GM19351 (cell line): Measurements from ENCODE around the gene ERGIC1.
"Not testable (repeated sequence)": the region's sequence is repeated elsewhere in the genome, so short reads cannot be mapped to it uniquely, and the experiment has no call there.

Experiments used
- ATAC-seq: cut with Tn5 transposase; IDR thresholded peaks from one replicate; pipeline ENCODE4 v1.9.1; 2021; ENCODE audit warnings: mild to moderate bottlenecking, moderate library complexity; ENCODE audit not compliant: unreplicated experiment

ERGIC1 gene

GRCh38 chr5:172862165-172862801 is 28.2 kb downstream of the ERGIC1 start:
- no peak for ATAC-seq

DNA sequence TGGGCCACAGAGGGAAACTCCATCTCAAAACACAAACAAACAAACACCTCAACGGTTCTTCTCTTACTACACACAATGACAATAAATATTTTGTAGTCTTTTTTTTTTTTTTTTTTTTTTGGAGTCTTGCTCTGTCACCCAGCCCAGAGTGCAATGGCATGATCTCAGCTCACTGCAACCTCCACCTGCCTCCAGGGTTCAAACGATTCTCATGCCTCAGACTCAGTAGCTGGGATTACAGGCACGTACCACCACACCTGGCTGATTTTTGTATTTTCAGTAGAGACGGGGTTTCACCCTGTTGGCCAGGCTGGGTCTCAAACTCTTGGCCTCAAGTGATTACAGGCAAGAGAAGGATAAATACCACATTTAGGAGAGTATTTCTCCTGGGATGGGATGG is 30.1 kb downstream of the ERGIC1 start:
- ATAC-seq = not testable (repeated sequence)

GRCh38 chr5:172864747-172865146 is 30.7 kb downstream of the ERGIC1 start:
- no peak for ATAC-seq

DNA sequence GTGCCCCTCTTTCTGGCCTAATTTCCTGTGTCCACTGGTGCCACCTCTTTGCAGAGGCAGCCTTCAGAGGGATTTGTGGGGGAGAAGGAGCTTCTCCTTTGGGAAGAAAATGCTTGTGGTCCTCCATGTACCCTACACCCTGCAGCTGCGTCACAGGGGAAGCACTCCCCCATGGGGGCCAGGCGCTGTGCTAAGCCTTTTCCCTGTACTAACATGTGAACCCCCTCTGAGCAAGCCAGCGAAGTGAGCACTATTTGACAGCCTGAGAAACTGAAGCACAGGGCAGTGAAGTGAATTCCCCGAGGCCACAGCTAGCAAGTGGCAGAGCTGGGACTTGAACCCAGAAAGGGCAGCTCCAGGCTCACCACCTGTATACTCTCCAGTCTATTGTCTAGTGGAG is 32.3 kb downstream of the ERGIC1 start:
- no peak for ATAC-seq

DNA sequence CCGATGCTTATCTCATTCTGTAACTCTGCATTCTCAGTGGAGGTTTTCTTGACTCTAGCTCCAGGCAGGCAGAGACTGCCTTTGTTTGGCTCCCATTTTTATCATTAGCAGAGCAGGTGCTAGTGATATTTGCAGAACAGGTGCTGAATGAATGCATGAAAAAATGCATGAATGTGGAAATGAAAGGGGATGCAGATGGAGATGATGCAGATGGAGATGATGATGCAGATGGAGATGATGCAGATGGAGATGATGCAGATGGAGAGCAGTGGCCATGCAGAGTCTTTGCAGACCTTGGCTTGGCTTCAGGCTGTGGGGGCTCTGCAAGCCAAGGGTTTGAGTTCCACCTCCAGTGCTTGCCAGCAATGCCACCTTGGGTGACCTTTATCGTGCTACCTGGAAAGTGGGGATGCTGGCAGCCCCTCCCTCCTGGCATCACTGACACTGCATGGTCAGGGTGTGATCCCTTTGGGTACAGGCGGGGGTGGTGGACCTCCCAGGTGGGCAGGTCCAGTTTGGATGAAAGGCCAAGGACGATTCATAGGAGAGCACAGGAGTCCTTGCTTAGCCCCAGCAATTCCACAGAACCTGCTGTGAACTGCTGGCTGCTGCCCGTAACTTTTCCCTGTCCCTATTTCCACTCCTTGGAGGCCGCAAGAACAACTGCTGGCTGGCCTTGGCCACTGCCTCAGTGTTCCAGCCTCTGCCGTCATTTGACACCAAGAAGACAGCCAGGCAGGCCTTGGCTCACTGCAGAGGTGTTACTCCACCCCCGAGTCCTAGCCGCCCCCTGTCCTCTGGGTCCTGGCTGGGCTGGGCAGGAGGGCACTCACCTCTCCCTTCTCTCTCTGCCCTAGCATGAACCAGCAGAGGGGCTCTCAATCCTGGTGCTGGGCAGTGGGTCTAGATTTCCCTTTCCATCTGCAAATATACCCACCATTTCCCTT is 33.0 kb downstream of the ERGIC1 start:
- no peak for ATAC-seq

DNA sequence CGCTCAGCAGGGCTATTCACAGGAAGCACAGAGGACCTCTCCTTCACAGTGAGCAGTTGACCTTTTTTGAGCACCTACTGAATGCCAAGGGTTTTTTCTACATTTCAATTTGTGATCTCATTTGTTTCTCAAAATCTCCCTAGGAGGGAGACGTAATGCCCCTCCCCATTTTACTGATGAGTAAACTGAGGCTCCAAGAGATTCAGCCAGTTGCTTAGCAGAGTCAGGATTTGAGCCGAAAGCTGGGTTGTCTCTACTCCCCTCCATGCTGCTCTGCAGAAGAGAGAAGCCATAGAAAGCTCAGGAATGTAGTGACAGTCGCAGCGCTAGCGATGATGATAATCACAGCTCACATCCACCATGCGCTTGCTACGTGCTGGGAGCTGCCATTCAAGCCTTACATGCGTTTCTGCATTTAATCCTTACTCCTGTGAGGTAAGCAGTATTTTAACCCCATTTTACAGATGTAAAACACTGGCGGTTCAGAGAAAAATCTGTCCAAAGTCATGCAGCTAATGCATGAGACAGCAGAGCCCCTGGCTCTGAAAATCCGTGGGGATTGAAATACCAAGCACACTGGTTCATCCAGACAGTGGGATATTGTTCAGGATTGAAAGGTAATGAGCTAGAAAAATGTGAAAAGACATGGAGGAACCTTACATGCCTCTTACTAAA is 33.8 kb downstream of the ERGIC1 start:
- no peak for ATAC-seq

GRCh38 chr5:172868436-172868923 is 34.4 kb downstream of the ERGIC1 start:
- ATAC-seq = no peak

DNA sequence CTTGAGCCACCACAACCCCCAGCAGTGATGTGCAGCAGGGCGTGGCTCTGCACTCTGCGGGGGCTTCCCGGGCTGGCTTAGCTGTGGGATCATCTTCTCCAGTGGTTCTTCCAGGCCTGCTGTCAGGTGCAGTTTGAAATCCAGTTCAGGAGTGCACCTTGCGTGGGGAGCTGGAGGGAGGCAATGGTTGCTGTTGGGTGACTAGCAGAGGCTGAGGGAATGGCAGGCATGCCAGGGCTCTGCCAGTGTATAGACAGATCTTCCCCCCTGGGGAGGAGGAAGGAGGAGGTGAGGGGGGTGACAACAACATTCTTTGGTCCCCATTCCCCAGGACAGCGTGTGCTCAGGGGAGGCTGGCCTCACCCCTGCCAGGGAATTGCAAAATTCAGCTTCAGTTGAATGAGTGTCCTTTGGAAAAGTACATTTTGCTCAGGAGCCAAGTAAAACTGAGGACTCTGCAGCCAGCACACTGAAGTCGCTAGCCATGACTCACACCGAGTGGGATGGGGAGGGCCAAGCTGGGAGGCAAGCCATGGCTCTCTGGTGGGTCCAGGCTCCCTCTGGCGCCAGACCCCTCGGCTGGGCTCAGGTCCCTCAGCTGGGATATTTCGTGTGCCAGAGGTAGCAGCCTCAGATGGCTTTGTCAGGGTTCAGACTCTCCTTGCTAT is 35.0 kb downstream of the ERGIC1 start:
- ATAC-seq = no peak

DNA sequence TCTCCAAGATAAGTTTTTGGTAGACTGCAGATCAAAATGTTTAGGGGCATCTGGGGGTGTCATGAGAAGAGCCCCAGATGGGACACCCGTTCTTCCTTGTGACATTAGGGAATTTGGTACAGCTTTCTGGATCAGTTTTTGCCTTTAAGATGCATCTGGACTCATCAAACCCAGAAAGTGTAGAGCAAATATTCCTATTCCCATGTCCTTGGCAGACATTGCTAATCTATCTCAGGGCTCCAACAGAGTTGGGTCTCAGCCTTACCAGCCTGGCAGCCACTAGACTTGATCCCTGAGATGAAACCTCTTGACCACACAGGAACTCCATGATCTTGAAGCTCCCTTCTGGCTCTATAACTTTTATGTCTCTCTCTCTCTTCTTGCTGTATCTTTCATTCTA is 35.6 kb downstream of the ERGIC1 start:
- no peak for ATAC-seq

DNA sequence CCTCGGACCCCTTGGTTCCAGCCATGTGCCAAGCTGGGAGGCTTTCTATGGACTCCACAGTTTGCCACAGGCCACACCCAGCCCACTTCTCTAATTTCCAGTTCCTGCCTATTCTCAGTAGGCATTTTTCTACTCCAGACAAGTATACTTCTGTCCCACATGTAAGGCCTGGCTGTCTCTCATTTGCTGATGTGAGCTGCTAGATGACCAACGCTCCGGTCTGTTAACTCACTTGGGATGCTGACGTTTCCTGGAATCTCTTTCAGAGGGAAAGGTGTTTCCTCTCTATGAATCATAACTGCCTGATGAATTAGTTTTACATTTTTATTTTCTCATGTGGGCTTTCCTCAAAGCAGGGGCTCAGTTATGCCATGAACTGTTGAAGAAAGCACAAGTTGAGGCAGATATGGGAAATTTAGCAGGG is 36.3 kb downstream of the ERGIC1 start:
- ATAC-seq = no peak

GRCh38 chr5:172870715-172871461 is 36.8 kb downstream of the ERGIC1 start:
- ATAC-seq = no peak

GRCh38 chr5:172871536-172871935 is 37.5 kb downstream of the ERGIC1 start:
- ATAC-seq = no peak

DNA sequence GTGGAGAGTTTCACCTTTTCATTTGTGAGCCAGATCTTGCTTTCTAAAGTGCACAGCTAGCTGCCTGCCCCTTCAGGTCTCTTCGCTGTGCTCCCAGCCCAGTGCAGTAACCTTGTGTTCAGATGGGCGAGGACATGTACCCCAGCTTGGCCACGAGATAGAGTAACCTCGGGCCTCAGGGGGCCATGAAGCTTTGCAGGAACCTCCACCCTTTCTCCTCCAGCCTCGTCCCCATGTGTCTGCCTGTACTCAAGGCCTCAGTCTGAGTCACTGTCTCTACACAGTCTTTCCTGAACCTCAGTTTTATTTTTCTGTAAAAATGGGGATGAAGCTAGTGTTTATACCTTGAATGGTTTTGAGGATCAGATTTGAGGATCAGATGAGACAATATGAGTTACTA is 37.9 kb downstream of the ERGIC1 start:
- no peak for ATAC-seq

DNA sequence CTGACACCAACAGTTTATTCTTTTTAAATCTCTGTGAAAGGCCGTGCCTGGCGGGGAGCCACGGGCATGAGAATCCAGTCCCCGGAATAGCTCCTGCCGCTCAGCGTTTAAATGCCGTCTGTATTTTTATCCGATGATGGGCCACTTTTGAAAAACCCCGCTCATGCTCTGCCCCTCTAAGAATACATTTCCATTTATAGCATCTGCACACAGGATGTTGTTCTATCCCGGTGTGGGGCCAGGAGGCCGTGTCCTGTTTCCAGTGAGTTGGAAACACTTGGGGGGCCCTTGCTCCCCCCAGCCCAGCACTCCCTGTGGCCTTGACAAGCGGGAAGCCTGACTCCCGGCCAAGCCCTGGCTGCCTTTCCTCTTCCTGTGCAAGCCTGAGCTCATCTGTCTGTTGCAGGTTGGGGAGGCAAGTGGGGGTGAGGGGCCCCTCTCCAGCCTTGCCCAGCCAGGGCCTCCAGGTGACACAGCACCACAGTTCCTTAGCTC is 39.0 kb downstream of the ERGIC1 start:
- no peak for ATAC-seq

- no peak for ATAC-seq
Observed at GRCh38 chr5:172873513-172873912, 39.5 kb downstream of the ERGIC1 start.

DNA sequence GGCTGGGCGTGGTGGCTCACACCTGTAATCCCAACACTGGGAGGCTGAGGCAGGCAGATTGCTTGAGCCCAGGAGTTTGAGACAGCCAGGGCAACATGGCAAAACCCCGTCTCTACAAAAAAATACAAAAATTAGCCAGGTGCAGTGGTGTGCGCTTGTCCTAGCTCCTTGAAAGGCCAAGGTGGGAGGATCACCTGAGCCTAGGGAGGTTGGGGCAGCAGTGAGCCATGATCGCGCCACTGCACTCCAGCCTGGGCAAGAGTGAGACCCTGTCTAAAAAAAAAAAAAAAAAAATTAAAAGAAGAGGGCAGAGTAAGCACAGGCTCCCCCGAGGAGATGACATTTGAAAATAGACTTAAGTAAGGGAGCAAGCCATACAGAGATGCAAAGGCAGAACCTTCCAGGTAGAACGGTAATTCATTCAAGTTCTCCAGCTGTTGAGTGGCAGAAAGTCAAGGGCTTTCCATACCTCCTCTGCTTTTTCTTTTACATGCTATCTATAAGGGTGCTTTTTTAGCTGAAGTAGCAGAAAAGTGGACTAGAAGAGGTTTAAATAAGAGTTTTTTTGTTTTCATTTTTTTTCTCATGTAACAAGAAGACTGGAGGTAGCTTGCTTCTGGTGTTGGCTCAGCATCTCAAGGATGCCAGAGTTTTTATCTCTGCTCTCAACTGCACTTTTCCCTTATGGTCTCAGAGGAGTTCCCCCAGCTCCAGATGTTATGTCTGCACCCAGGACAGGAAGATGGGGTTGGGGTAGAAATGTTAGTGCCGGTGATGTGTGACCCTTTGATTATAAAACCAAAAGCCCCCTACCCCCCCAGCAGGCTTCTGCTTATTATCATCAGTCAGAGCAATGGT is 40.8 kb downstream of the ERGIC1 start:
- no peak for ATAC-seq

DNA sequence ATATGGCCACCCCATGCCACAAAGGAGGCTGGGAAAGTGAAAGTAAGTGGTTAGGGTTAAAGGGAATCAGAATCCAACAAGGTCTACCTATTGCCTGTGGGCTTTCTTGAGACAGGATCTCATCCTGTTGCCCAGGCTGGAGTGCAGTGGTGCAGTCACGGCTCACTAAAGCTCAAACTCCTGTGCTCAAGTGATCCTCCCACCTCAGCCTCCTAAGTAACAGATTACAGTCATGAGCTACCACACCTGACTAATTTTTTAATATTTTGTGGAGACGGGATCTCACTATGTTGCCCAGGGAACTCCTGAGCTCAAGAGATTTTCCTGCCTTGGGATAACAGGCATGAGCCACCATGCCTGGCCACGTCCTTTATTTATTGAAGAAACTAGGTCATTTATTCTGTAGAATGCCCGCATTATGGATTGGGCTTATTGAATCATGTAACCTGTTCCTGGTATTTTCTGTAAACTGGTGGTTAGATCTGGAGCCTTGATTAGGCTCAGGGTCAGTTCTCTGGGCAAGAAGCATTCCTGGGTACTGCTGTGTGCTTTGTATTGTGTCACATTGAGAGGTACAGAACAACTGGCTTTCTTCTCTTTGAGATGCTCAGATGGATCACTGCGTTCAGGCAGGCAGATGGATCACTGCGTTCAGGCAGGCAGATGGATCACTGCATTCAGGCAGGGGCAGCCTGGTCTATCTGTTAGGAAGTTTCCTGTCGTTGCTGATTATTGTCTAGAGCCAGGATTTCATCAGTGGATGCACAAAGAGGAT is 41.6 kb downstream of the ERGIC1 start:
- no peak for ATAC-seq

- no peak for ATAC-seq
Observed at GRCh38 chr5:172876578-172876977, 42.5 kb downstream of the ERGIC1 start.
